GM12873 (cell line): ENCODE measurements around the gene PRSS21.

Experiments
- TF ChIP-seq, protein P1 (sequence below): IDR thresholded peaks from 2 replicates; pipeline ENCODE4 v1.5.1; 2012; ENCODE audit warnings: low read depth, mild to moderate bottlenecking, moderate library complexity, low read length, control low read depth; ENCODE audit not compliant: insufficient read depth; ENCODE audit errors: missing control alignments

The PRSS21 gene

DNA sequence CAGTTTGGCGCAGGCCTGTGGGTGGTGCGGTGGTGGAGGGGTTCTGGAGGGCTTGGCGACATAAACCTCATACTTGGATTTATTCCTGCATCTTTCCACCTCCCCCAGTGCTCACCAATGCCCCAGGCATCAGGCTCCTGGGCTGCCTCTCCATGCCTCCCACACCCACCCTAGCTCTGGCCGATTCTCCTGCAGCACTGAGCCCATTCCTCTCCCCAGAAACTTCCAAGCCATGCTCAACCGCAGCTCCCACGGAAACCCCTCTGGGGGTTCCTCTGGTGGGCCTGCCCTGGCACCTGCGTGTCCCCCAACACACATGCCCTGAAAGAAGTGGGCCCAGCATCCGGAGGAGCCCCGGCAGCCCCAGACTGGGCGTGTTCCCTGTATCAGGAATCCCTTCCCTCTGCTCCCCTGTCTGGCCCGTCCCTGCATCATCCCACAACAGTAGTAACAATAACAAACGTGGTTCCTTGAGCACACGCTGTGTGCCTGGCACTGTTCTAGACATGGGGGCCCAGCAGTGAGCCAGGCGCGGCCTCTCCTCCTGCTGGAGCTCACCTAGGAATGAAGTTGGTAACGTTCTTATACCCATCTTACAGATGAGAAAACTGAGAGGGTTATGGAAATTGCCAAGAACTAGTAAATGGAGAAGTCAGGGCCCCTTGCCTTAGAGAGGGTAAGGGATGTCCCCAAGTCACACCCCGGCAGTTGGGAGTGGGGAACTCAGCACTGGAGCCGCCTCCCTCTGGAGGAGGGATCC lies 2.3 kb downstream of the PRSS21 start:
- TF ChIP-seq, protein P1, sequence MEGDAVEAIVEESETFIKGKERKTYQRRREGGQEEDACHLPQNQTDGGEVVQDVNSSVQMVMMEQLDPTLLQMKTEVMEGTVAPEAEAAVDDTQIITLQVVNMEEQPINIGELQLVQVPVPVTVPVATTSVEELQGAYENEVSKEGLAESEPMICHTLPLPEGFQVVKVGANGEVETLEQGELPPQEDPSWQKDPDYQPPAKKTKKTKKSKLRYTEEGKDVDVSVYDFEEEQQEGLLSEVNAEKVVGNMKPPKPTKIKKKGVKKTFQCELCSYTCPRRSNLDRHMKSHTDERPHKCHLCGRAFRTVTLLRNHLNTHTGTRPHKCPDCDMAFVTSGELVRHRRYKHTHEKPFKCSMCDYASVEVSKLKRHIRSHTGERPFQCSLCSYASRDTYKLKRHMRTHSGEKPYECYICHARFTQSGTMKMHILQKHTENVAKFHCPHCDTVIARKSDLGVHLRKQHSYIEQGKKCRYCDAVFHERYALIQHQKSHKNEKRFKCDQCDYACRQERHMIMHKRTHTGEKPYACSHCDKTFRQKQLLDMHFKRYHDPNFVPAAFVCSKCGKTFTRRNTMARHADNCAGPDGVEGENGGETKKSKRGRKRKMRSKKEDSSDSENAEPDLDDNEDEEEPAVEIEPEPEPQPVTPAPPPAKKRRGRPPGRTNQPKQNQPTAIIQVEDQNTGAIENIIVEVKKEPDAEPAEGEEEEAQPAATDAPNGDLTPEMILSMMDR = no peak

DNA sequence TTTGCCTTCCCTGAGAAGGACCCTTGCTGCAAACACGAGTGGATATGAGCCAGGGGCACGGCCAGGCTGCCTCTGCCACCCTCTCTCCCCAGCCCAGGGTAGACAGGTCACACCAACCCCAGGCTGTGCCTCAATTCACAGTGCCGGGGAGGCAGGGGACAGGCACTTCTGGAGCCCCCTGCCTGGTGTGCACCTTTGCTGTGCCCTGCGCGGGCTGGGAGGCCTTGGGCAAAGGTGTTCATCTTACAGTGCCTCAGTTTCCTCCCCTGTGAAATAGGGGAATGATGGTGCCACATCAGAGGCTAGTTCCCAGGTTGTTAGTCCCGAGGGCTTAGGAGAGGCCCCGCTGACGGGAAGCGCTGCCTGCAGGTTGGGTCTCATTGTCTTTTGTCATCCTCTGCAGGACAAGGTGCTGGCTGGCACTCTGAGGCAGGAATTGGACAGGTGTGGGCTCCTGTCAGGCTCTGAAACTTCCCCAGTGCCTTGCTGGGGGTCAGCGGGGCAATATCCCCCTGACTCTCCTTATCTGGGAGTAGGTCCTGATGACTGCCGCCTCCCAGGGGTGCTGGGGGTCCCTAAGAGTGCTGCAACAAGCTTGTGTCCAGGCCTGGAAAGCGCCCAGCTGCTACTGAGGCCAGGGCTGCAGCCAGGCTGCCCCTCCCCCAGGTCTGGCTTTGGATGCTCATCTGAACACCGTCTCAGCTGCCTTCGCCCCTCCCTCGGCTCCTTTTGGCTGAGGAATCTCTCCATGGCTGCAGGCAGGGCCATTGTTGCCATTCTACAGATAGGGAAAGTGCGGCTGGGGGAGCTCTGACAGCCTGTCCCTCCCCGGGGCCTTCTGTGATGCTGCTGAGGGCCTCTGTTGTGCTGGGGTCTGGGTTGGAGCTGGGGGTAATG lies 3.1 kb downstream of the PRSS21 start:
- TF ChIP-seq, protein P1 = no peak

DNA sequence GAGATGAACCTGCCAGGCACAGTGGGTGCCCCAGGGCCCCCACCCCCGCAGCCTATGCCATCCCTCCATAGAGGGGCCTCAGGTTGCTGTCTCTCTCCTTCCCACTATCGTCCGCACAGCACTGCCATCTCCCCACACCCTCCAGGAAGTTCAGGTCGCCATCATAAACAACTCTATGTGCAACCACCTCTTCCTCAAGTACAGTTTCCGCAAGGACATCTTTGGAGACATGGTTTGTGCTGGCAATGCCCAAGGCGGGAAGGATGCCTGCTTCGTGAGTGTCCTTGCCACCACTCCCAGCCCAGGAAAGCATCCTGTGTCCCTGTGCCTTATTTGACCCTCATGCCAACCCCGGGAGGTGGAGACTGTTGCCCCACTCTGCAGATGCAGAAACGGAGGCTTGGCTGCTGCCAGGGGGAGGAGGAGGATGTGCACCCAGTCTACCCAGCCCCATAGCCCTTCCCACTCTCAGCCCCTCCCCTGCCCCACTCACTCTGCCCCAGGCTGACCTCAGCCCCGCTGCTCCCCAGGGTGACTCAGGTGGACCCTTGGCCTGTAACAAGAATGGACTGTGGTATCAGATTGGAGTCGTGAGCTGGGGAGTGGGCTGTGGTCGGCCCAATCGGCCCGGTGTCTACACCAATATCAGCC lies 3.9 kb downstream of the PRSS21 start:
- TF ChIP-seq, protein P1 = no peak

DNA sequence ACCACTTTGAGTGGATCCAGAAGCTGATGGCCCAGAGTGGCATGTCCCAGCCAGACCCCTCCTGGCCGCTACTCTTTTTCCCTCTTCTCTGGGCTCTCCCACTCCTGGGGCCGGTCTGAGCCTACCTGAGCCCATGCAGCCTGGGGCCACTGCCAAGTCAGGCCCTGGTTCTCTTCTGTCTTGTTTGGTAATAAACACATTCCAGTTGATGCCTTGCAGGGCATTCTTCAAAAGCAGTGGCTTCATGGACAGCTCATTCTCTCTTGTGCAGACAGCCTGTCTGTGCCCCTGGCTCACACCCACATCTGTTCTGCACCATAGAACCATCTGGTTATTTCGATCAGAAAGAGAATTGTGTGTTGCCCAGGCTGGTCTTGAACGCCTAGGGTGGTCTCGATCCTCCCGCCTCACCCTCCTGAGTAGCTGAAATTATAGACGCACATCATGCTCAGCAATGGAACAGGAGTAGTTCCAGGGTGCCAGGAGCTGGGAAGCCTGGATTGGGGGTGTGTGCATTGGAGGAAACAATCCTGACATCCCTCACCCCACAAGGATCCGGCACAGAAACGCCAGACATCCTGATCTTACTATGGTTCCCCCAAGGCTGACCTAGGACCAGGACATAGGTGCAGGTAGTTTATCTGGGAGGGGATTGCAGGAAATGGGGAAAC lies 4.6 kb downstream of the PRSS21 start:
- TF ChIP-seq, protein P1 = no peak

DNA sequence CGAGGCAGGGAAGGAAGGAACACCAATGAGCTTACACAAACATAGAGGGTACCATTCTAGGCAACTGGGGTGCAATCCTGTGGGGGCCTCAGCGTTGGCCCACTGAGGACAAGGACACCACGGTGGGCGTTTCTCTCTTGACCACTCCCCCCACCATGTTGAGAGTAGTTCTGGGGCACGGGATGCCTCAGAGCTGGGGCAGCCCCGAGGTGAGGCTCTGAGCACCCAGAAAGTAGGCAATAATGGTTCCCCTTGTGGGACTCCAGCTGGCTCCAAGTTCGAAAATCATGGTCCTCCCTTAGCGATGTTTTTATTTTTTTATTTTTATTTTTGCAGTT lies 5.1 kb downstream of the PRSS21 start:
- TF ChIP-seq, protein P1 = no peak

DNA sequence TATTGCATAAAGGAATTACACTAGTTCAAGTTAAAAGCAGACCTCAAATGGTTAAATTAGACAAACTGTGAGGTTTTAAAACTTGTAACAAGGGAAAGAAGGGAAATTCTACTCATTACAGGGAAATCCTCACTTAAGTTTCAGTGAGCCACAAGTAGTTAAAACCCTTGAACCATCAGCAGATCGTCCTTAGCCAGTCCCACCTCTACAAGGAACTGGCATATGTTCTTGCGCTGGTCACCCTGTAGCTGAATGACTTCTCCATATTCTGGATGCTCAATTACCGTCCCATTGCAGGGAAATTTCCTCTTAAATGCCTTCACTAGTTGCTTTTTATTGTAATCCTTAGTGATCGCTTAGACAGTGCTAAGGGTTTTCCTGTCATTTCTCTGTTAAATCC lies 5.5 kb downstream of the PRSS21 start:
- TF ChIP-seq, protein P1 = no peak
